ACHN (cell line): ENCODE results near the gene ARHGDIB.
A peak's percentile ranks its signal among the peaks of the same experiment; 100 is the strongest.

ENCODE experiments used
- DNase-seq: peaks from one replicate; pipeline ENCODE4 v3.0.0-alpha.2; 2015
- in situ Hi-C: cut with HindIII; loops from 2 replicates; pipeline ENCODE4 v1.10.0; 2017; ENCODE audit warnings: low sequenced_read_pairs, low pct_ligation_motif_present, low pct_unique_long_range_greater_than_20kb

Gene ARHGDIB

DNA sequence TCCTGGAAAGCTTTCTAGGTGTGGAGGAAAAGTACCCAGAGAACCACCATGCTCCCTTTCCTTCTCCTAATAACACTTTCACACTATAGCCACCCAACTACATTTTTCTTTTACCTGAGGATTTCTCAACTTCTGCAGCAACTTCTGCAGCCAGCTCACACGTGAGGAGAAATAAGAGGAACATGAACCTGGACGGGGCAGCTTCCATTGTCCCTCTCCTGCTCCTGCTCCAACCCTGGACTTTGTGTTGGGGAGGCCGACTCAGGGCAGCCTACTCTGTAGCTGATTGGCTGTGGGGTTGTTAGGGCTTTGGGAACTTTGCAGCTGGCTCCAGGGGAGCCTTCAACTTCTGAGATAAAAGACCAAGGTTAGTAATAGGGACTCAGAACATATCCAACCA lies 23.1 kb downstream of the ARHGDIB start, which contains the start of gene ERP27:
Gene ERP27 (minus strand): TSS at position 237 of the 400 bp plus-strand sequence. CDS start 29 bp downstream, at position 208.
- in situ Hi-C loops: no loop called here
- DNase-seq: no peak

DNA sequence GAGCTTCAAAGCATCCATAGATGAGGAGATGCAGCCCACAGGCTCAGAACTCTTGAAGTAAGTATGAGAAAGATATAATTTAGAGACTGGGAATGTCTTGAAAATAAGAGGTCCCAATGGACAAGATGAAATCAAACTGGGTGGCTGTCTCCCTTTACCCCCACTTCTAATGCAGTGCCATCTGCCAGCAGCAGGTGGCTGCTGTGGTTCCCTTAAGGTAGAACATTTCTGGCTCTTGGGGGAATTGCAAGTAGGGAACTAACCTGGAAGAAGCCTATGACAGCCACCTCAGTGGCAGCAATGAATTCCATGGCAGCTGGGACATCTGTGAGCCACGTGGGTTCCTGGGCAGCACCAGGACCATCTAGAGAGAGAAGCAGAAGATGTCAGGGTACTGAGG lies 23.7 kb downstream of the ARHGDIB start:
- DNase-seq: no peak
- in situ Hi-C loops: no loop called here

DNA sequence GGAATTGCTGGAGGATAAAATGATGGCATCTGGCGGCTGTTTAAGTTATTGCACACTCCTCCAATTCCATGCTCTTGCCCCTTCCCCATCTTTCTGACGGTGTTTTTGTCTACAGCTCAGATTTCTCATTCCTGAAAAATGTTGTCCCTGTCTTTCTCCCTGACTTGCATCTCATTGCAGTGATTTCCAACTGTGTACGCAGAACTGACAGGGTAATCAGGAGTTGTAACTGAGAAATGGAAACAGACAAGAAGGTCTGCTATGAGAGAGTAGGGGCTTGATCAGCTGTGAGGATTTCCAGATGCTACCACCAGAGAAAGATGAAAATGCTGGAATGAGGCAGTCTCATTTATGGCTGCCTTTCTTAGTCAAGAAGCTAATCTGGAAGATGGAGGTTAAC lies 24.4 kb downstream of the ARHGDIB start:
- in situ Hi-C loops: no loop called here
- DNase-seq: no peak

DNA sequence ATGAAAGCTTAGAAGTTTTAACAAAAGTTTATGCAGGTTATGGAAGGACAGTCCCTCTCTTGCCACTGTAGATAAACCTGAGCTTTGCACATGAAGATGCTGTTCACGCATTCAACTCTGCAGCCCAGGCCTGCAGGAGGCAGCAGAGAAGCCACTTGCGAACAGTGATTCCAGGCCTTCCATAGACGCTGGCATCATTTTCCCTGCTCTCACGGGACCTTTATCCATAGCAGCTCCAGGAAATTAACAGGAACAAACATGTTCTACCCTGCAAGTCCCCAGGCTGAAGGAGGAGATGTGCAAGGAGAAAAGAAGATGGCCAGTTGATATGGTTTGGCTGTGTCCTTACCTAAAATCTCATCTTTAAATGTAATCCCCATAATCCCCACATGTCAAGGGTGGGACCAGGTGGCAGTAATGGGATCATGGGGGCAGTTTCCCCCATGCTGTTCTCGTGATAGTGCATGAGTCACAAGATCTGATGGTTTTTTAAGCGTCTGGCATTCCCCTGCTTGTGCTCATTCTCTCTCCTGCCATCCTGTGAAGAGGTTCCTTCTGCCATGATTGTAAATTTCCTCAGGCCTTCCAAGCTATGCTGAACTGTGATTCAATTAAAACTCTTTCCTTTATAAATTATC lies 25.1 kb downstream of the ARHGDIB start:
- DNase-seq: peak; percentile 20
- in situ Hi-C loops: no loop called here

DNA sequence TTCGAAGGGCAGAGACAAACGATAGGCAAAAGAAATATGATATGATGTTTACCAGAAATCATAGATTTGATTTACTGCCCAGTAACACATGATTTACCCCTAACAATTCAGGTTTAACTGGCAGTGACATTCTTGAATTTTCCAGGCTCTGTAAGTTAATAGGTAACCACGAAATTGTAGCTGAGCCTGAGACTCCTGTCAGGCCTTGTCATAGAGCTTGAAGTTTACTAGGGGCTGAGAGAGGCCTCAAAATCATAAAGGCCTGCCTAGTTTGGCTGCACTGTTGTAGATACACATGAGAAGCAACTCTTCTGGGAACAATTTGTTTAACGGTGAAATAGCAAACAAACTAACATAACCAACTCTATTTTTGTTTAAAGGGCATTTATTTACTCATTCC lies 26.4 kb downstream of the ARHGDIB start:
- in situ Hi-C loops: no loop called here
- DNase-seq: peak; percentile 26

DNA sequence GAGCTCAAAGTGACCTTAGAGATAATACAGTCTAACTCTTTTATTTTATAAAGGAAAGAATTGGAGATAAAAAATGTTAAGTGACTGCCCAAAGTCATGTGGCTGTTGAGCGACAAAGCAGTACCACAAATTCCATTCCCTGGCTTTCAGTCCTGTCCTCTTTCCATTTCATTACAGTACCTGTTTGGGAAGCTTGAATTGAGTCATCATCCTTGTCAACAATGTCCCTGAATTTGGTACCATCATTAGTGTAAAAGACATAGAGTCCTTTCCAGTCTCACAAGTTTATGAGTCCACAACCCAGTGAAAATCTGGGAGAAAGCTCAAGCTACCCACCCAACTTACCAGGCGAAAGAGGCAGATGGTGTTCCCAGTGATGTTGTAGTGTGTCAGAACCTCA lies 26.9 kb downstream of the ARHGDIB start:
- in situ Hi-C loops: no loop called here
- no peak for DNase-seq

DNA sequence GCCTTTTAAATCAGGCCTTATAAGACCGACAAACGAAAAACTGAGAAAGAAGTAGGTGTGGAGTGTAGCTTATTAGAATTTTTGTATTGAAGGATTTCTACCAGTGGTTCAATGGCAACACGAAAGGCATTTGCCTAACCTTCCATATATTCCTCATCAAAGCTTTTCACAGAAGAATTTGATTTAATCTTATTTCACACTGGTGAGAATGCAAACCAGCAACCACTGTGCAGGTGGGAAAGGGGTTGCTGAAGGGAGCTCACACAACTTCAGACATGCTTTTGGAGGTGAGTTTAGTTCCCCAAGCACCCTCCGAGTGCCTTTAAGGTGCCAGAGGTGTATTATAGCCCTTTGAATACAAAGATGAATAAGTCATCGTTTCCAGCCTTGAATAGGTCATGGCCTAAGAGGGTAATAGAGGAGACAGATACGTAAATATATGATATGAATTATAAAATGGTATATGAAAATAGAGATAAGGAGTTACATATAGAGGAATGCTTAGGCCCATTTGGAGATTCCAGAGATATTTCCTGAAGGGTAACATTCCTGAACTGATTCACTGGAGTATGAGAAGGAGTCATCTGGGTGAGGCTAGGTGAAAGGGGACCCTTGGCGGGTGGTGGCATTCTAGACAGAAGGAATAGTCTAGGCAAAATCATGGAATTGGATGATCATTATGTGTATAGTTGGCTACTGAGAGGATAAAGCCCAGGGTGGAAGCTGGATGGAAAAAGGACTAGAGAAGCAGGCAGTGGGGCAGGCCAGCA lies 29.4 kb downstream of the ARHGDIB start:
- in situ Hi-C loops: no loop called here
- no peak for DNase-seq

DNA sequence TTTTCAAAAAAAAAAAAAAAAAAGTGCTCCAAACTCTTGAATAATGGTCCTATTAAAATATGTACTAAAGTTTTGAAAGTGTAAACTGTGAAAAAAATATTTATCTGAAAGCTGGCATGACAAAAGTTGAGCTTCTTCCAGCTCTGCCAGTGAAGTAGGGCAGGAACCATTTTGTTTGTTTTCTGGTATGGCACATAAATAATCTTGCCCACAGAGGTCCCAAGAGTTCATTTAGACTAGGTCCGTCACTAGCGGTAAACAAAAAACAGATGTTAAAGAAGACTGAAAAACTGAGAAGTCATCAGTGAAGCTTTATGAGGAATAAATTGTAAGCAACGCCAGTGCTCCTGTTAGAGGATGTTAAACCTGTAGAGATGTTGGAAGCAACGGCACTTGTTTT lies 30.0 kb downstream of the ARHGDIB start:
- in situ Hi-C loops: no loop called here
- no peak for DNase-seq

DNA sequence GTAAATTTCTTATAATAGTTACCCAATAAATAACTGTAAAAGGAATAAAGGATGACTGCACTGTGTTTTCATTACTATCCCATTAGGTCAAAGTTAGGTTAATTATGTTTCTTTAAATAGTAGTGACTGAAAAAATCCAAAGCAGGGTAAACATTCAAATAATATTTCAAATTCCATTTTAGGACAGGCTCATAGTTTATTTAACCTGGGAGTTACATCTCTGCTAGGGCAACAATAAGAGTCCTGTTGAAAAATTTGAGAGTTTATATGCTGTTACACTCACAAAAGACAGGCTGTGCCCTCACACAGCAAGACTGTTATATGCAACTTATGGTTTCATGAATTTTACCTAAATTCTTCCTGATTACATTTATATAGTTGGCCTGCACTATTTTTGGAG lies 31.1 kb downstream of the ARHGDIB start:
- DNase-seq: no peak
- in situ Hi-C loops: no loop called here

DNA sequence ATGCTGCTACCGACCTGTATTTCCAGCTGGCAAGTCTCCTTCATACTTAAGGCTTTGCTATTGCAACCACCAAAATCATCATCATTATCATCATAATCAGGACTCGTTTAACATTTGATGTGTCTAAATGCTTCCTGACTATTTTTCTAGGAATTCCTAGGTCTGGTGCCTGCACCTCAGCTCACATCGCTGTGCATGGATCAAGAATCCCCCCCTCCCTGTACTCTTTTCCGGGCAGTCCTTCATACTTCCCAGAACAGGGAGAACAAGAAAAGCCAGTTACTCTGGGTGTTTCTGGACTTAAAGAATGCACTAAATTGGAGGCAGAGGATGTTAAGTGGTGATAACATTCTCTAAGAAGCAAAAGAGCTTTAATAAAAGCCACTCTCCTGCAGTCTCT lies 32.5 kb downstream of the ARHGDIB start:
- no peak for DNase-seq
- in situ Hi-C loops: no loop called here

DNA sequence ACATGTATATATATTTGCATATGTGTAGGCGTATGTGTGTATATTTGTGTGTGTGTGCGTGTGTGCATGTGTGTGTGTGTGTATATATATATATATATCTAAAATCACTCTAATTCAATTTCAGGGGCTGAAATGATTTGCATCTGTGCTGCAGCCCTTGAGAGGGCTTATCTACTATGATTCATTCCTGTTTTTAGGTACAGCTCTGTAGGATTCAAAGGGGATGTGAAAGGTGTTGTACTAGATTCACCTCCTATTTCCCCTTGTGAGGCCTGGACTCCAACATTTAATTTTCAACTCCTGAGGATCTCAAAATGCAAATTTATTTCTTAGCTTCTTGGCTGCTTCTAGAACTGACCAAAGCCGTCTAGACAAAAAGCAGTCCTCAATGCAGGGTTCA lies 34.1 kb downstream of the ARHGDIB start:
- in situ Hi-C loops: no loop called here
- DNase-seq: no peak

DNA sequence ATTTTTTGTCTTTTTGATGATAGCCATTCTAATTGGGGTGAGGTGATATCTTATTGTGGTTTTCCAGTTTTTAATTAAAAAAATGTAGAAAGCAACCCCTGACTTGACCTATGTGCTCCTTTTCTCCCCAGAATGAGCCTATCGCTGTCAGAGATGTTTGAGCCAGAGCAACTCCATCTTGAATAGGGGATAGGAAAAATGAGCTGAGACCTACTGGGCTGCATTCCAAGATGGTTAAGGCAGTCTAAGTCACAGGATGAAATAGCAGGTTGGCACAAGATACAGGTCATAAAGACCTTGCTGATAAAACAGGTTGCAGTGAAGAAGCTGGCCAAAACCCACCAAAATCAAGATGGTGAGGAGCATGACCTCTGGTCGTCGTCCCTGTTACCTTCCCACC lies 36.9 kb downstream of the ARHGDIB start:
- in situ Hi-C loops: no loop called here
- no peak for DNase-seq

DNA sequence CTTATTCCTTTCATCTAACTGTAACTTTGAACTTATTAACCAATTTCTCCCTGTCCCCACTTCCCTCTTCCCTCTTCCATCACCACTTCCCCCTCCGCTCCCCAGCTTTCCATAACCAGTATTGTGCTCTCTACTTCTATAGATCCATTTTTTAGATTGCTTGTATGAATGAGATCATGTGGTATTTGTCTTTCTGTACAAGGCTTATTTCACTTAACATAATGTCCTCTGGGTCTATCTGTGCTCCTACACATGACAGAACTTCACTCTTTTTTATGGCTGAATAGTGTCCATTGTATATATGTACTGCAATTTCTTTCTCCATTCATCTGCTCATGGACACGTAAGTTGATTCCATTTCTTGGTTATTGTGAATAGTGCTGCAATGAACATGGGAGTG lies 37.5 kb downstream of the ARHGDIB start:
- in situ Hi-C loops: no loop called here
- DNase-seq: no peak

DNA sequence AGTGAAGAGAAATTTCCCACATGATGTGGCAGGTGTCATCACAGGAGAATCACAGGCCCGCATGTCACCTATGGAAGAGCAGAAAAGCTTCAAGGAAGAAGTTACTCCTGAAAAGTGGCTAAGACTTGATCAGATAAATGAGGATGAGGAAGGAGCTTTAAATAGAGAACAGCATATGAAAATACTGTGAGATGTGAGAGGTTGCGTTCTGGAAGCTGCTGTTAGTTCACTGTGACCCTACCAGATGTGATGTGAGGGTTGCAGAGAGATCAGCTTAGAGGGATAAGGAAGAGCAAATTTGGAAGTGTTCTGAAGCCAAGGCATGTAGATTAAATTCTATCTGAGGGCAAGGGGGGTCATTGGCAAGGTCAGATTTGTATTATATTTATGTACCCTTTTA lies 40.2 kb downstream of the ARHGDIB start:
- in situ Hi-C loops: no loop called here
- no peak for DNase-seq

DNA sequence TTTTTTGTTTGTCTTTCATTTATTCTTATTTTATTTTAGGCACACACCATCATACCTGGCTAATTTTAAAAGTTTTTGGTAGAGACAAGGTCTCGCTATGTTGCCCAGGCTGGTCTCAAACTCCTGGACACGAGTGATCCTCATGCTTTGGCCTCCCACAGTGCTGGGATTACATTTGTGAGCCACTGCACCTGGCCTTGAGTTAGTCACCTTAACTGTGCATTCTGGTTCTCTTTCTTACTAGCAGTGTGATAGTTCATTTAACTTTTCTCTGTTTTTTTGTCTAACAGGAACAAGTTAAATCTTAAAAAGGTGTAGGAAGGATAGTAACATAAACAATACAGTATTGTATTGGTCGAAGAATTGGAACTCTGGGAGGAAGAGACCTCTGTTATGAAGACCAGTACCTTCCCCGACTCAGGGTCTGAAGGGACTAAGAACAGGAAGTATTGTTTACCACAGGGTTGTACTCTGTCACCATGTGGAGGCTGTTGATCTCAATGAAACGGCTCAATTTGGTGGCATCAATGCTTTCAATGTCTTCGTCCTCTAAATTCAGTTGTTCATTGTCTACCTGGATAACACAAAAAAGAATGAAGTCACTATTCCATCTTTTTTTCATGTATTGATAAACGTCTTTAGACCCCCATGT lies 40.8 kb downstream of the ARHGDIB start:
- DNase-seq: no peak
- in situ Hi-C loops: no loop called here

DNA sequence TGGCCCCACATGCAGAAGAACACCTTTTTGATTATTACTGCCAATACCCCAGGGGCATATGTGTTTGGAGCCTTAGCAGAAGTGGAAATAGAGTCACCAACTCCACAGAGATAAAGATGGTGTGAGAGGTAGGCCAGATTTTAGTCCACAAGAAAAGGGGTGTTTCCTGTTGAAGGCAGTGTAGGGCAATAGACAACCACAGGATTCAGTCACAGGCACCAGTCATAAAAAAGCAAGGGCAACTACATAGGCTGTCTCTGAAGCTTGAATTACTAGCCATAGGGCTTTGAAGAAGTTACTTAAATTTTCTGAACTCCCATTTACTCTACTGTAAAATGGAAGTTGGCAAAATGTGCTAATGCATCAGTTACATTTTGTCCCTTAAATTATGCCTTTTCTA lies 41.9 kb downstream of the ARHGDIB start:
- in situ Hi-C loops: no loop called here
- no peak for DNase-seq

DNA sequence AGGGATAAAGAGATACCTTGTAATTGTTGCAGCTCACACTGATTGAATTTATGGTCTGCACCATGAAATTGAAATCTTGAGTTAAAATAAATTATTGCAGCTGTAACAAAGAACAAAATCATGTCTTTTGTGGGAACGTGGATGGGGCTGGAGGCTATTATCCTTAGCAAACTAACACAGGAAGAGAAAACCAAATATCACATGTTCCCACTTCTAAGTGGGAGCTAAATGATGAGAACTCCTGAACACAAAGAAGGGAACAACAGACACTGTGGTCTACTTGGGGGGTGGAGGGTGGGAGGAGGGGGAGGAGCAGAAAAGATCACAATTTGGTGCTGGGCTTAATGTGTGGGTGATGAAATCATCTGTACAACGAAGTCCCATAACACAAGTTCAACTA lies 45.7 kb downstream of the ARHGDIB start:
- in situ Hi-C loops: no loop called here
- no peak for DNase-seq

DNA sequence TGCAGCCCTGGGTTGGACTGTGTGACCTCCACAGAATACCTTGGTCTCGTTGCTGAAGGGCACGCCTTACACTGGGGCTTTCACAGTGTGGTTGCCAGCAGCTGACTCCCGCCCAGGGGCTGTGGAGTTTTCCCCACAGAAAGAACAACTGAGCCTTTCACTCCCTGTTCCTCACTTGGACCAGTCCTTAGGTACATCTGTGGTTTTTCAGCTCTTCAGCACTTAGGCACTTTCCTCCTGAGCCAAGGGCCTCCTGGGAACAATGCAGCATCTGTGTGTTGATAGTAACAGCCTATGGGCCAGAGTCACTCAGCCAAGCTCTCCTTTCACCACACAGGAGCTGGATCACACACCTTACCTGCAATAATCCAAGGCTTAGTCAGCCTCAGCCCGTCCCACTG lies 48.0 kb downstream of the ARHGDIB start:
- in situ Hi-C loops: no loop called here
- DNase-seq: no peak

DNA sequence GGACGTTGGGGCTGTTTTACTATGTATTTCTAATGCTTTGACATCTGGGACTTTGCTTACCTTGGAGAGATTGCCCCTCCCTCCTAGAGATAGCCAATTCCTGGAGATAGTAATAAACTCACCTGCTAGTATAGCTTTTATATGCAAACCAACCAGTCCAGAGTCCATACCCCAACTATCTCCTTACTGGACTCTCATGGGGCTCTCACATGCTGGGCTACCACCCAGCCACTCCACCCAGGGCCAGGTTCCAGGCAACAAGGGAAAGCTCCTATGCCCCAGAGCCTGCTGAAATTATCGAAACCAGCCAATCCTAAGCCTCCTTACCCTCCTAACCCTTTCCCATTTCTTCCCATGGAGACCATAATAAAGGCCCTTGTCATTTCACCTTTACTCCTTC lies 50.3 kb downstream of the ARHGDIB start:
- no peak for DNase-seq
- in situ Hi-C loops: no loop called here
